HCT116 (cell line): Measurements from ENCODE around the gene KIF1A. TPM values are rescaled to one million over a fixed set of nuclear protein-coding genes. Genes with fewer than 3 reads are reported as not detected.

ENCODE experiments used
- ATAC-seq: fragments of 200-7000 bp; cut with Tn5 transposase; 2 replicates; pipeline ENCODE4 v1.9.1; 2020; ENCODE audit warnings: mild to moderate bottlenecking, moderate library complexity
- BruUV-seq: library from RNA; stranded (reverse); fragments of 400-500 nt; replicated peaks from 2 replicates; lab custom pipeline; 2021; lab: Mats Ljungman, UMichigan
- CTCF ChIA-PET: fragments of 300-600 bp; sonication (Branson Sonifier 250); formaldehyde crosslinking; loops from one replicate; lab custom pipeline; 2021; ENCODE audit warnings: antibody characterized with exemption; lab: Charles Lee
- POLR2A ChIA-PET: fragments of 300-600, 350-600 bp; sonication (Branson Sonifier 250); formaldehyde crosslinking; loops from one replicate; lab custom pipeline; 2021; ENCODE audit warnings: antibody characterized with exemption; lab: Charles Lee
- RAD21 ChIA-PET, 2 experiments: fragments of 300-600 bp; sonication (Branson Sonifier 250); formaldehyde crosslinking; loops; one replicate each; lab custom pipeline; 2023; ENCODE audit warnings: low total read pairs in 2 of 2; ENCODE audit not compliant: uncharacterized antibody in 2 of 2, unreplicated experiment in 2 of 2, low non-redundant PET in 1 of 2; lab: Charles Lee
- DNase-seq: peaks from one replicate; pipeline ENCODE4 v3.0.0-alpha.2; 2010; ENCODE audit warnings: low read depth, low spot score
- H2AFZ ChIP-seq: fragments of 200-600 bp; shearing (Covaris generic), sonication (generic); 2 replicates; pipeline ENCODE4 v1.6.1; 2017; ENCODE audit warnings: low read depth, mixed run types, mixed read lengths, antibody characterized with exemption, low read length; ENCODE audit not compliant: poor library complexity, severe bottlenecking
- H3K27ac ChIP-seq: 2 replicates; pipeline ENCODE4 v1.5.1; 2012; ENCODE audit warnings: low read depth, low read length
- H3K27me3 ChIP-seq: fragments of 200-600 bp; sonication (generic); 2 replicates; pipeline ENCODE4 v1.6.1; 2016; ENCODE audit warnings: mixed run types, low read length, mixed read lengths; ENCODE audit not compliant: insufficient read depth
- H3K36me3 ChIP-seq, 2 experiments: fragments of 200-500 bp in 1 of 2; fragments of 200-600 bp in 1 of 2; sonication (Bioruptor generic) in 1 of 2; sonication (generic) in 1 of 2; 2 replicates each; pipeline versions ENCODE4 v1.5.1 to v1.6.1; 2014 to 2016; ENCODE audit warnings: low read length in 2 of 2, inconsistent platforms in 1 of 2, mixed read lengths in 1 of 2, mixed run types in 1 of 2; ENCODE audit not compliant: insufficient read depth in 2 of 2, control insufficient read depth in 1 of 2
- H3K4me1 ChIP-seq, 2 experiments: fragments of 200-600 bp in 1 of 2; sonication (generic) in 1 of 2; 2 replicates each; pipeline versions ENCODE4 v1.5.1 to v1.6.1; 2012 to 2017; ENCODE audit warnings: low read length in 2 of 2, inconsistent platforms in 1 of 2, mild to moderate bottlenecking in 1 of 2, mixed read lengths in 1 of 2, mixed run types in 1 of 2, moderate library complexity in 1 of 2; ENCODE audit not compliant: insufficient read depth in 2 of 2, control insufficient read depth in 1 of 2
- H3K4me2 ChIP-seq: fragments of 200-600 bp; sonication (generic); 2 replicates; pipeline ENCODE4 v1.6.1; 2017; ENCODE audit warnings: mixed run types, low read length, mixed read lengths
- H3K4me3 ChIP-seq, 2 experiments: fragments of 200-600 bp in 1 of 2; sonication (generic) in 1 of 2; replicated peaks in 1 of 2; 2 replicates each; pipeline ENCODE4 v1.5.1; 2011 to 2016; ENCODE audit warnings: low read length in 2 of 2, control low read depth in 1 of 2, low read depth in 1 of 2, mild to moderate bottlenecking in 1 of 2, mixed read lengths in 1 of 2, mixed run types in 1 of 2
- H3K79me2 ChIP-seq: fragments of 200-600 bp; sonication (generic); 2 replicates; pipeline ENCODE4 v1.6.1; 2017; ENCODE audit warnings: mild to moderate bottlenecking, mixed run types, low read length, moderate library complexity, mixed read lengths; ENCODE audit not compliant: insufficient read depth
- H3K9ac ChIP-seq: fragments of 200-600 bp; sonication (generic); 2 replicates; pipeline ENCODE4 v1.6.1; 2016; ENCODE audit warnings: low read length, mixed read lengths
- H3K9me2 ChIP-seq: fragments of 200-600 bp; sonication (generic), shearing (Covaris generic); 2 replicates; pipeline ENCODE4 v1.6.1; 2017; ENCODE audit warnings: mixed run types, mild to moderate bottlenecking, moderate library complexity; ENCODE audit not compliant: insufficient read depth
- H3K9me3 ChIP-seq, 2 experiments: fragments of 200-500 bp in 1 of 2; fragments of 200-600 bp in 1 of 2; sonication (Bioruptor generic) in 1 of 2; sonication (generic) in 1 of 2; 2 replicates each; pipeline ENCODE4 v1.6.1; 2014 to 2017; ENCODE audit warnings: low read length in 2 of 2, mixed read lengths in 2 of 2, inconsistent platforms in 1 of 2, low read depth in 1 of 2, mild to moderate bottlenecking in 1 of 2, mixed run types in 1 of 2, moderate library complexity in 1 of 2; ENCODE audit not compliant: control insufficient read depth in 1 of 2, insufficient read depth in 1 of 2
- H4K20me1 ChIP-seq: fragments of 200-600 bp; sonication (generic), shearing (Covaris generic); 2 replicates; pipeline ENCODE4 v1.6.1; 2017; ENCODE audit warnings: mixed run types, mild to moderate bottlenecking, moderate library complexity; ENCODE audit not compliant: insufficient read depth
- CBX3 ChIP-seq: IDR thresholded peaks from 2 replicates; pipeline ENCODE4 v1.6.1; 2012; ENCODE audit warnings: low read depth
- CEBPB ChIP-seq: IDR thresholded peaks from 2 replicates; pipeline ENCODE4 v1.6.1; 2012; ENCODE audit warnings: low read depth
- EGR1 ChIP-seq: IDR thresholded peaks from 2 replicates; pipeline ENCODE4 v1.6.1; 2012; ENCODE audit warnings: low read depth
- EZH2 ChIP-seq: fragments of 200-600 bp; sonication (generic); IDR thresholded peaks from 2 replicates; pipeline ENCODE4 v1.6.1; 2017; ENCODE audit warnings: antibody characterized with exemption, mixed run types
- EZH2phosphoT487 ChIP-seq: fragments of 200-600 bp; IDR thresholded peaks from 2 replicates; pipeline ENCODE4 v1.6.1; 2018; ENCODE audit warnings: antibody characterized with exemption, borderline replicate concordance
- JUND ChIP-seq: IDR thresholded peaks from 2 replicates; pipeline ENCODE4 v1.6.1; 2012
- POLR2A ChIP-seq: IDR thresholded peaks from 2 replicates; pipeline ENCODE4 v1.7.0; 2011; ENCODE audit warnings: borderline replicate concordance; ENCODE audit not compliant: insufficient read depth, insufficient read length; ENCODE audit errors: extremely low read depth
- RAD21 ChIP-seq: IDR thresholded peaks from 2 replicates; pipeline ENCODE4 v1.6.1; 2012; ENCODE audit warnings: low read depth, mild to moderate bottlenecking
- SP1 ChIP-seq: IDR thresholded peaks from 2 replicates; pipeline ENCODE4 v1.6.1; 2012; ENCODE audit warnings: low read depth
- SRF ChIP-seq: IDR thresholded peaks from 2 replicates; pipeline ENCODE4 v1.6.1; 2012; ENCODE audit warnings: low read depth
- TCF7L2 ChIP-seq: IDR thresholded peaks from 2 replicates; pipeline ENCODE4 v1.7.0; 2011; ENCODE audit warnings: borderline replicate concordance, inconsistent platforms; ENCODE audit not compliant: insufficient read depth, insufficient read length; ENCODE audit errors: extremely low read depth
- ZFX ChIP-seq: fragments of 450-650 bp; IDR thresholded peaks from 2 replicates; pipeline ENCODE4 v1.6.1; 2017
- intact Hi-C: fragments of 100-400 bp; cut with micrococcal nuclease; formaldehyde crosslinking; loops from 2 replicates; pipeline ENCODE4 v1.10.0; 2022
- total RNA-seq: library from RNA; stranded (reverse); gene quantifications from one replicate; pipeline ENCODE4 v1.2.1, GENCODE V29; 2021; ENCODE audit not compliant: unreplicated experiment
- TF ChIP-seq, protein P1 (sequence below): IDR thresholded peaks from 2 replicates; pipeline ENCODE4 v1.6.1; 2012
- TF ChIP-seq, protein P2 (sequence below): IDR thresholded peaks from 2 replicates; pipeline ENCODE4 v1.6.1; 2012
- TF ChIP-seq, protein P3 (sequence below), 3 experiments: fragments of 200-600 bp in 1 of 3; sonication (generic) in 1 of 3; IDR thresholded peaks in 2 of 3; conservative IDR thresholded peaks in 1 of 3; 2 replicates each; pipeline ENCODE4 v1.5.1; 2012 to 2017; ENCODE audit warnings: low read depth in 2 of 3, low read length in 2 of 3, antibody characterized with exemption in 1 of 3, borderline replicate concordance in 1 of 3, control low read depth in 1 of 3, mild to moderate bottlenecking in 1 of 3, mixed read lengths in 1 of 3, mixed run types in 1 of 3, moderate library complexity in 1 of 3; ENCODE audit not compliant: insufficient read depth in 1 of 3
- TF ChIP-seq, protein P4 (sequence below): IDR thresholded peaks from 2 replicates; pipeline ENCODE4 v1.6.1; 2011; ENCODE audit warnings: mild to moderate bottlenecking, low read length, moderate library complexity; ENCODE audit not compliant: insufficient replicate concordance; ENCODE audit errors: extremely low read depth

KIF1A gene
- total RNA-seq, 1 experiment from 2014 or later, result 0.27 TPM

DNA sequence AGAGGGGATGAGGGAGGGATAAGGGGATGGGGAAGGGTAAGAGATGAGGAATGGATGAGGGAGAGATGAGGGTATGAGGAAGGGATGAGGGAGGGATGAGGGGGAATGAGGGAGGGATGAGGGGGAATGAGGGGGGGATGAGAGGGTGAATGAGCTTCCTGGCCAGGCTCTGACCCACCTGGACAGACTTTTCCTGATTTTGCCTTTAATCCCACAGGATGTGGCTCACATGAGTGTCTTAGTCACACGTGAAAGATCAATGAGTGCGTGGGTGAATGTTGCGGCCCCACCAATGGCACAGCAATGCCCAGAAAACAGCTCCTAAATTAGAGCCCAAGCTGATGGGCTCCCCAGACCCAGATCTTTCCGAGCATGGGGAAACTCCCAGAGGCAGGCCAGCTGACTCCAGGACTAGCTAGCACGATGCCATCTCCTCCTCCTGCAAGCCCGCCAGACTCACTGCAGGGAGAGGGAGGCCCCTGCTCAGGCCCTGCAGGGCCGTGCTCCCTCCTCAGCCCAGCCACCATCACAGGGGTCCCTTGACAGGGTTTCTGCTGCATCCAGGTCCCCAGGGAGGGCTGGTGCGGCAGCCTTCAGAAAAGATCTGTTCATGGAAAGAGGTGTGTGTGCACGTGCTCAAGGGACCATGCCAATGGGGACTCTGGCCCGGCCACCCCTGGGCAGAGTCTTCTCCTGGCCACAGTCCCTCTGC is 87.0 kb downstream of the KIF1A start:
- Histone ChIP-seq H3K36me3 (no peaks in the 10 kb centered on the region), H3K79me2 (no peaks in the 10 kb centered on the region), H2AFZ (no peak overlapping the region), H3K9ac (no peak overlapping the region), H3K4me3 (no peak overlapping the region), H3K4me2 (peak overlapping the region; percentile 46), H4K20me1 (no peaks in the 10 kb centered on the region), H3K27ac (no peak overlapping the region), H3K27me3 (no peaks in the 10 kb centered on the region), H3K9me3 (no peaks in the 10 kb centered on the region), H3K4me1 (peaks cover 0 to 20% of the 10 kb centered on the region in 2 experiments; a peak in 2 of 4 replicates), H3K9me2 (no peaks in the 10 kb centered on the region)
- ChIA-PET RAD21 (no interaction called here), POLR2A (no interaction called here), CTCF (no interaction called here)
- no TSS peak for BruUV-seq
- ATAC-seq (peak; percentile 26; the same call in 1 of the 2 replicates), DNase-seq (no peak)
- intact Hi-C loops, result no loop called here
- no peak for TF ChIP-seq JUND
- TF ChIP-seq, protein P1, sequence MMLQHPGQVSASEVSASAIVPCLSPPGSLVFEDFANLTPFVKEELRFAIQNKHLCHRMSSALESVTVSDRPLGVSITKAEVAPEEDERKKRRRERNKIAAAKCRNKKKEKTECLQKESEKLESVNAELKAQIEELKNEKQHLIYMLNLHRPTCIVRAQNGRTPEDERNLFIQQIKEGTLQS, result no peak
- TF ChIP-seq SP1, result no peak
- no peak for TF ChIP-seq RAD21
- TF ChIP-seq EZH2, result no peak
- TF ChIP-seq, protein P2, sequence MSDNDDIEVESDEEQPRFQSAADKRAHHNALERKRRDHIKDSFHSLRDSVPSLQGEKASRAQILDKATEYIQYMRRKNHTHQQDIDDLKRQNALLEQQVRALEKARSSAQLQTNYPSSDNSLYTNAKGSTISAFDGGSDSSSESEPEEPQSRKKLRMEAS, result no peak
- TF ChIP-seq TCF7L2, result no peak
- TF ChIP-seq POLR2A, result no peak
- no peak for TF ChIP-seq SRF
- TF ChIP-seq EZH2phosphoT487, result no peak
- no peak for TF ChIP-seq CBX3

DNA sequence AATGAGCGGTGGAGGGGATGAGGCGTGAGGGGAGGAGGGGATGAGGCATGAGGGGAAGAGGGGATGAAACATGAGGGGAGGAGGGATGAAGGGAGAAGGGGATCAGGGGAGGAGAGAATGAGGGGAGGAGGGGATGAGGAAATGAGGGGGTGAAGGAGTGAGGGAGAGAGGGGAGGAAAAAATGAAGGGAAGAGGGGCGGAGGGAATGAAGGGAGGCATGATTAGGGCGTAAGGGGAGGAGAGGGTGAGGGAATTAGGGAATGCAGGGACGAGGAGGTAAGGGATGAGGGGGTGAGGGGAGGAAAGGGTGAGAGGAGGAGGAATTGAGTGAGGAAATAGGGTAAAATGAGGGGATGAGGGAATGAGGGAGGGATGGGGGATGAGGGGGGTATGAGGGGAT is 87.8 kb downstream of the KIF1A start:
- no peak overlapping the region for H3K4me2 ChIP-seq
- no peaks in the 10 kb centered on the region for H4K20me1 ChIP-seq
- H3K4me3 ChIP-seq, result no peak overlapping the region
- no peaks in the 10 kb centered on the region for H3K27me3 ChIP-seq
- POLR2A ChIA-PET, result no interaction called here
- BruUV-seq, result no TSS peak
- RAD21 ChIA-PET, result no interaction called here
- no peak for TF ChIP-seq EZH2
- TF ChIP-seq TCF7L2, result no peak
- TF ChIP-seq, protein P3, sequence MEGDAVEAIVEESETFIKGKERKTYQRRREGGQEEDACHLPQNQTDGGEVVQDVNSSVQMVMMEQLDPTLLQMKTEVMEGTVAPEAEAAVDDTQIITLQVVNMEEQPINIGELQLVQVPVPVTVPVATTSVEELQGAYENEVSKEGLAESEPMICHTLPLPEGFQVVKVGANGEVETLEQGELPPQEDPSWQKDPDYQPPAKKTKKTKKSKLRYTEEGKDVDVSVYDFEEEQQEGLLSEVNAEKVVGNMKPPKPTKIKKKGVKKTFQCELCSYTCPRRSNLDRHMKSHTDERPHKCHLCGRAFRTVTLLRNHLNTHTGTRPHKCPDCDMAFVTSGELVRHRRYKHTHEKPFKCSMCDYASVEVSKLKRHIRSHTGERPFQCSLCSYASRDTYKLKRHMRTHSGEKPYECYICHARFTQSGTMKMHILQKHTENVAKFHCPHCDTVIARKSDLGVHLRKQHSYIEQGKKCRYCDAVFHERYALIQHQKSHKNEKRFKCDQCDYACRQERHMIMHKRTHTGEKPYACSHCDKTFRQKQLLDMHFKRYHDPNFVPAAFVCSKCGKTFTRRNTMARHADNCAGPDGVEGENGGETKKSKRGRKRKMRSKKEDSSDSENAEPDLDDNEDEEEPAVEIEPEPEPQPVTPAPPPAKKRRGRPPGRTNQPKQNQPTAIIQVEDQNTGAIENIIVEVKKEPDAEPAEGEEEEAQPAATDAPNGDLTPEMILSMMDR (IDR thresholded peaks at IDR 0.05 in 2 of 3, conservative IDR thresholded peaks at IDR 0.05 in 1 of 3; ENCODE audit: borderline replicate concordance in 1 of 3, insufficient read depth in 1 of 3, low read depth in 2 of 3, low read length in 2 of 3), result no peak
- no peak for TF ChIP-seq SRF
- no peak for TF ChIP-seq ZFX
- TF ChIP-seq, protein P4, sequence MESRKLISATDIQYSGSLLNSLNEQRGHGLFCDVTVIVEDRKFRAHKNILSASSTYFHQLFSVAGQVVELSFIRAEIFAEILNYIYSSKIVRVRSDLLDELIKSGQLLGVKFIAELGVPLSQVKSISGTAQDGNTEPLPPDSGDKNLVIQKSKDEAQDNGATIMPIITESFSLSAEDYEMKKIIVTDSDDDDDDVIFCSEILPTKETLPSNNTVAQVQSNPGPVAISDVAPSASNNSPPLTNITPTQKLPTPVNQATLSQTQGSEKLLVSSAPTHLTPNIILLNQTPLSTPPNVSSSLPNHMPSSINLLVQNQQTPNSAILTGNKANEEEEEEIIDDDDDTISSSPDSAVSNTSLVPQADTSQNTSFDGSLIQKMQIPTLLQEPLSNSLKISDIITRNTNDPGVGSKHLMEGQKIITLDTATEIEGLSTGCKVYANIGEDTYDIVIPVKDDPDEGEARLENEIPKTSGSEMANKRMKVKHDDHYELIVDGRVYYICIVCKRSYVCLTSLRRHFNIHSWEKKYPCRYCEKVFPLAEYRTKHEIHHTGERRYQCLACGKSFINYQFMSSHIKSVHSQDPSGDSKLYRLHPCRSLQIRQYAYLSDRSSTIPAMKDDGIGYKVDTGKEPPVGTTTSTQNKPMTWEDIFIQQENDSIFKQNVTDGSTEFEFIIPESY, result no peak
- TF ChIP-seq RAD21, result no peak
- TF ChIP-seq EGR1, result no peak
- TF ChIP-seq CEBPB, result no peak
- CTCF ChIA-PET, result no interaction called here
- H3K9me2 ChIP-seq, result no peaks in the 10 kb centered on the region
- H2AFZ ChIP-seq, result no peak overlapping the region
- no peaks in the 10 kb centered on the region for H3K79me2 ChIP-seq
- no peak overlapping the region for H3K27ac ChIP-seq
- no peak overlapping the region for H3K9ac ChIP-seq
- H3K4me1 ChIP-seq, result peaks cover 0 to 20% of the 10 kb centered on the region in 2 experiments; a peak in 2 of 4 replicates
- no peaks in the 10 kb centered on the region for H3K36me3 ChIP-seq
- no peak for DNase-seq
- no peak for ATAC-seq
- H3K9me3 ChIP-seq, result no peaks in the 10 kb centered on the region
- intact Hi-C loops, result no loop called here
